NCI-H1092 treated with DMSO at 0.1 percent for 48 hours (cell line): ENCODE measurements around the gene ITPRID1.
"Not testable (repeated sequence)": the region's sequence is repeated elsewhere in the genome, so short reads cannot be mapped to it uniquely, and the experiment has no call there.

ENCODE experiments used
- DNase-seq: peaks from one replicate; lab custom pipeline; 2025; lab: John Stamatoyannopoulos, UW

ITPRID1 gene

DNA sequence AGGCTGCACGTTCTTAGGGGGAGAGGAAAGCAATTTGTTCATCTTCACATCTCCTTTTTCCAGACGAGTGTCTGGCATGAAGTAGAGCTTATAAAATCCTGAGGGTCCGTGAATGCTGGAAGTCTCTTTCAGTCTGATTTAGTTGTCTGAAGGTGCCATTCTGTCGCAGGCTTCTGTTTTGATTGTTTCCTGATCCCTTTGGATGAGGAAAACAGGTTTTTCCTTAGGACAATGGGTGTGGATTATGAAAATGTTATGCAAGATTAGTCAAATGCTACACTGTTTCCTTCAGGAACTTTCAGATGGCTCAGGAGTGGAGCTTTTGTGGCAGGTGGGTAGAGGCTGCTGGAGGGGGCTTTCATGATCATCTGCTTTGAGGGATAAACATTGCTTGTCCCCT, at the start of gene ITPRID1:
ITPRID1 (plus strand) TSS at position 301 of the 400 bp plus-strand sequence. CDS start 38,935 bp downstream, outside the sequence.
- no peak for DNase-seq

DNA sequence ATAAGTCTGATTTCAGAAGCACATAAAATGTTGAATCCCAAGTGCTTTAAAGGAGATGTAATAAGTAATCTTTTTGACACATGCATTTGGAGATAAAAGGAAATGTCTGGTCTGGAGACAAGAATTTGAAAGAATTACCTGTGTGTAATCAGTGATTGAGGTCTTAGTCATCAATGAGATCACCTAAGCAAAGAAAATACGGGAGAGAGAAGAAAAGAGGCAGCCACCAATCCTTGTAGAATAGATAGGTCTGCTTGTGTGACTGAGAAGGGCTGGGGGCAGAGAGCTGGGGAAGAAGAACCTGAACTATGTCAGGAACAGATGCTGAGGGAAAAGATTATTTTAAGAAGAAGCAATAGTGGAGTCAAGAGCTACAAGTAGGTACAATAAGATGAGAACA, 49.3 kb upstream of the ITPRID1 start:
- no peak for DNase-seq

DNA sequence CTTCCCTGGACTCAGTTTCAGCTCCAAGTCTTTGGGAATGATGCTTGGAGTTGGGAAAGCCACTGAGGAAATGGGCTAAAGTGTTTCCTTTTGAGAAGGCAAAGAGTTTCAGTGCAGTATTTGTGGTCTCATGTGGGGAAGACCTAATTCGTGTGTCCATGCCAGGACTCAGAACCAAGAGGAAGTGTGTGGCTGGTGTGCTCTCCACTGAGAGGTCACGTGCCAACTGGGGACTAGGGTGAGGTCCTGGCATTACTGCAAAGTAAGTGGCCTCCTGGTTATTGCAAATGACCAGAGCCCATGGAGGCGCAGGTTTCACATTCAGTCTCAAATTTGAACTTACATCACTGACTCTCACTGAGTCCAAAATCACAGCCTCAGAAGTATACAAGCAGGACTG, 48.6 kb upstream of the ITPRID1 start:
- DNase-seq: no peak

DNA sequence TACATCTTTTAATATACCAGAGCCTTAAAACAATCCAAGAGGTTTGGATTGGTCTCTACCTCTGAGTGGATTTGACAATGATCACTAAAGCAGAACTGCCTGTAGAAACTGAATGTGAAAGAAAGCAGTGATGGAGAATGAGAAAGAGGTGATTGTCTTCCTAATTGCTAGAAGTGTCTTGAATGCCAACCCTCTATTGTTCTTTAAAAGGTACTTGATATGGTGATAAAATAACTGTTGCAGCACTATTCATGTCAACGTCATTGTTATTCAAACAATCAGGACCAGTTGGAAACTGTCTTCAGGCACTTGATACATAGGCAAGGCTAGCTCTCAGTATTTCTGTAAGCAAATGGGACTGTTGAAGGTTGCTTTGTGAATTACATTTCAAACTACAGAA, 47.9 kb upstream of the ITPRID1 start:
- DNase-seq: no peak

DNA sequence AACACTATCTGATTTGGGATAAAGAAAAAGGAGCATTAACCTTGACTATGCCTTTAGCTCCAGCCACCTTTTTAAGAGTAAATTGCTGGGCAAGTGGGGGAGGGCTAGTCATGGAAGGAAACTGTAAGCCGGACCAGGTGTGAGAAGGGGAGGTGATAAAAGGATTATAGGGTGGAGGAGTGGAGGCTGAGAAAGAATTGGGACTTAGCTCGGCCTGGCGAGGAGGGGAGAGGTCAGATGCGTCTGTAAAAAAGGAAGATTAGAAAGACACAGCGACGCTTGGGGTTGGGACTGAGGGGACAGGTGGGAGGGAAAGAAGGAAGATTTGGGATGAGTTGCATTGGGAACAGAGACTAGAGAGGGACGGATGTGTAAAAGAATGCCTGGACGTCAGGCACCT, 43.0 kb upstream of the ITPRID1 start:
- DNase-seq: not testable (repeated sequence)

DNA sequence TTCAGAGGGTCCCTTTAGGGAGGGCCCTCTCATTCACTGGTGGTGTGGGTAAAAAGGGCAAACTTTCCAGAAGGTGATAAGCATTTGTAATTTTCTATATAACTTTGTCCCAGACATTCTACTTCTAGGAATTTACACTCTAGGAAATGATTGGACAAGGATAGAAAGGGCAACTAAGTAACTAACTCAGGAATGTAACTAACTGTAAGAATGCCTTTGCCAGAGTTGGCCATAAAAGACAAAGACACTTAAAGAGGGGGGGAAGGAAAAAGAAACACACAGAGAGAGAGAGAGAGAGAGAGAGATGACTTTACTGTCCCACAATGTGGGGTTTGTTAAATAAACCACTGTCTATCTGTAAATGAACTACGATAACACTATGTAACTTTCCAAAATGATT, 38.5 kb upstream of the ITPRID1 start:
- DNase-seq: no peak

DNA sequence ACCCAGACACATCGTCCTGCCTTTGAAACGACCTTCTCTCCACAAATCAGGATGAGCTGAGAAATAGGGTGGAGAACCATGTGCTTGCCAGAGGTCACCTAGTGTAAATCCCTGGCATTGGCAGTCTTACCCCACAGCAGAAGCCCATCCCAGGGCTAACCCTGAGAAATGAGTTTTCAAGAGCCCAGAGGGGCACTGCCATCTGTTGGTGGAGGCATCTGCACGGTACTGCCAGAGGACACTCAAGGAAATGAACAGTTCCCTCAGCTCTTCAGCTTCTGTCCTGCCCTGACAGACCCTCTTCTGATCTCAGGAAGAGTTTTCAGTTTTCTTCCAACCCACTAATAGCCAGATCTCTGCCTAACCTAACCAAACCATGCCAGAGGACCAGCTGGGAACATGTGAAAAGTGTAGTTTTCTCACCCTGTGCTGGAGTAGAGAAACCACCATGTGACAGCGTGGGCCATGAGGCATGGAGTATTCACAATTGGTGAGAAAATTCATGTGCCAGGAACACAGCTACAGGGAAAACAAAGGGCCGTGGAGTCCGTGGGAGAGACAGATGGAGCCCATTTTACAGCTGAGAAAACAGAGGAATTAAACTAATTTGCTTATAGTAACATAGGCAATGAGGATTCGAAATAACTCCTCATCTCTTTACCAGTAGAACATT, 37.7 kb upstream of the ITPRID1 start:
- DNase-seq: no peak

DNA sequence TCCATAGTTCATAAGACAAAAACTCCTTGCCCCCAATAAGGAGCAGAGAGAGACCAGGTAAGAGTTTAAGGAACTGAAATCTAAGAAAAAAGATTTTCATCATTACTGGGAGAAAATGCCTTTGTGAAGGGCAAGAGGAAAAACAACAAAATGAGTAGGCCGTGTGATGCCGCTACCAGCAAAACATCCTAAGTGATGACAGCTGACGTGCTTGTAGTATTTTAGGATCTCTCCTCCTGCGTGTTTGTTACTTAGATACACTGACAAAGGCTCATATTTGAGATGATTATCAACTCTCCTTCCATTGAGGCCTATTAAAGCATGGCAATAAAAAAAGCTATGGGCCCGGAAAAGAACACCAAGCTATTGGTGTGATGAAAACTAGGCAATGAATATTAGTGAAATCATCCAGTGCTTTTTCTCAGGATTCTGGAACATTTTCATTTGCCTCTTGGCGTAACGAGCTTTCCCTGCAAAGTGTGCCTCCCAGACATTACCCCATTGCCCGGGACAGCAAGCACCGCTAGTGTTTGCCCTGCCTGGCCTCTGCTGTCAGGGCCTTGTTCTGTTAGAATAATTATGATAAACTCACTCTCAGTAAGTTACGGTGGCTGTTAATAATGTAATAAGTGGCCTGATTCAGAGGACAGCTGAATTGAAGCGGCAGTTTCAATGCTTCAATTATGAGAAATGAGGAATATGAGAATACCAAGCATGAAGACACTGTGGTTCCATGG, 36.8 kb upstream of the ITPRID1 start:
- DNase-seq: no peak

DNA sequence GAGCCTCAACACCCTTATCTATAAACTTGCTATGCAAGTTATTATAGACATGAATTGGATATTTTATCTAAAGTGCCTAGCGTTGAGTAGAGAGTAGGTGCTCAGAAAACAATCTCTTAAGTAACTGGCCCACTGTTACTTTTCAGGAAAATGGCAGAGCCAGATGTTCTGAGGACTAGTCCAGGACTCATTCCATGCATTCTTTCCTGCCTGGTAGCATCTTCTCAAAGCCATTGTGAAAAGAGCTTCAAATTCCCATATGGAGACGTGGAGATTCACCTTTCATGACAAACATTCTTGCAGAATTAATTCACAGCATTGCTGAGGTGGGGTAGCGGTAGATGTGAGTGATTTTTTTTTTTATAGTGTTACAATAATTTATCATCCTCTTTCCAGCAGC, 35.9 kb upstream of the ITPRID1 start:
- no peak for DNase-seq

DNA sequence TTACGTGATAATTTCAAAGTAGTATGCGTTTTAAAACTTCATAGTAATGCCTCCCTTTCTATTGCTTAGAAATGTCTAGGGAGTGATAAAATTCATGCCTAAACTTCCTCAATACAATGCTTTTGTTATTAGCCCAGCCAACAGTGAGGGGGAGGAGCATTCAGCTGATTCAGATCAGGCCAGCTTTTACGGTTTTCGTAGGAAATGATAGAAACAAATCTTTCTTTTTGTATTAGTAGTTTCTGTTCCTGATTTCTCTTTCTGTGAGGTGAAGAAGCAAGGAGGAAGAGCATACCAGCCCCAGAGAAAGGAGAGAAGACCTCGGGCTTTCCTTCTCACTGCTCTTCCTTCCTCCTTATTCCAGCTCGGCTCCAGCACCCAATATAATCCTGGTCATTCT, 35.2 kb upstream of the ITPRID1 start:
- no peak for DNase-seq

DNA sequence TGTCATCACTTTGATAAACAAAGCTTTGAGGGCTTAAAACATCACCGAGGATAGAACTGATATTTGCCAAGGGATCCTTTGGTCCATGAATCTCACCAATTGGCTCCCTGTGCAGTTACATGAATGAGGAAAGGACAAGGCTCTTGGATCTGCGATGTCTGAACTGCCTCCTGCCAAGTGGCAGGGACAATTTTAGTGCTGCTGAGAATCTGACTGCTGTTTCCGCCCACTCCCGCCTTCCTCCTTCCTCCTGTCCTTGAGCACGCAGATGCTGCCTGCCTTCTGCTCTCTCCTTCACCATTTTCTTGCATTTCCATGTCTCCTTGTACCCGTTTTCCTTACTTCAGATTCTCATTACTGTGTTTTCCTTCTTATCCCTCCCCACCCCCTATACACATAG, 26.8 kb upstream of the ITPRID1 start:
- no peak for DNase-seq

DNA sequence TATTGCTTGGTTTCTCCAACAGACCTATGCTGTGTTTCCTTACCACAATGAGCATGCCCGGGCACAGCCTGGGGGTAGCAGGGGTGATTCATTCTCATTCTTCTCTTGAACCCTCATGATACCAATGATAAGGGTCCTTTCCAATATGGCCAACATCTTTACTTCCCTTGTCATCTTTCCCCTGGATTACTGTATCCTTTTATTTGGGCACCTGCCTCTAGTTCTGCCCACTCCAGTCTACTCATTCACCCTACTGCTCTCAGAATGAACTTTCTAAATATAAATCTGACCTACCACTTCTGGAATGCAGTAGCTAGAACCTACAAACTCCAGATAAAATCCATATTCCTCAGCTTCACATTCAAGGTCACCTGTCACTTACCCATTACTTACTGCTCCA, 26.4 kb upstream of the ITPRID1 start:
- DNase-seq: no peak

DNA sequence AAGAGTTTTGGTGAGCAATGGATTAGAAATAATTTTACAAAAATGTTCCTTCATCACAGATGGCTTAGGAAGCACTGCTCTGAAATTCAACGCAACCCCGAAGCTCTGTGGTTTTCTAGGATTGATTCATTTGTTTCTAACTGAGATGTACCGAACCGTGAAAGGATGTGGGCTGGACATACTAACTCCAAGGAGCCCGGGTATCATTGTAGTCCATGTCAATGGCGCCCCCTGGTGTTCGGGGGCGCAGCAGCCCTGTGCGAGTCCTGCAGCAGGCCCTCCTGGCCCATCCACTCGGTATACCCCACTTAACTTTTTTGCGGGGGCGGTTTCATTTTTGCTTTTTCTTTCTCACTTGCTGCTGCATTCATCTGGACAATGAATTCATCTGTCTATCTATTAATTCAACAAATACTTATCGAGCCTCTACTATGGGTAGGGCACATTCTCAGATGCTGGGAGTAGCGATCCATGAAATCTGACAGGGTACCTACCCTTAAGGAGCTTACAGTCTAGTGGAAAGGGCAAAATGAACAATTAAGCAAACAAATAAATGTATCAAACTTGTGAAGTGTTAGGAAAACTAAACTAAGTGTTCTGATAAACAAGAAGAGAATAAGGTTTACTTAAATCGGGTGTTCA, 25.2 kb upstream of the ITPRID1 start:
- DNase-seq: no peak

DNA sequence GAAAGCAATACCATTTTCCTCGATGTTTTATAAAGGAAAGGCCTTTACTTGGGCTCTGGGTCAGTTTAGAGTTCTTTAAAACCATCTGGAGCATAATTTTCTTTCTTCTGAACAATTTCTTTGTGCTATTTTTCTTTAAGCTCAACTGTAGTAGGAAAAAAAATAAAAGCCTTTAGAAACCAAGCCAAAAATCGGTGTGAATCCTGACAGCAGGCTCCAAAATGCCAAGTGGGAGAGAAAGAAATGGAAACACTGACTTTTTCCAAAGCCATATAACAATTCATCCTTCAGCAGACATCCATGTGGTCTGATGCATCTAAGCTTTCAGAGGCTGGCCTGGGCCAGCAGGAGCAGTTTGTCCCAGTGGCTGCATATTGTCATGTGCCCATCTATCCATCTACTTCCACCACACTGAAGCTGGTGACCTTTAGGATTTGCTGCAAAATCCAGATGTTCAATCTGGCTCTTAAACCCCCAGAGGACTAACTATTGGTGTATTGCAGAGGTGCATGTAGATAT, 23.0 kb upstream of the ITPRID1 start:
- DNase-seq: no peak

DNA sequence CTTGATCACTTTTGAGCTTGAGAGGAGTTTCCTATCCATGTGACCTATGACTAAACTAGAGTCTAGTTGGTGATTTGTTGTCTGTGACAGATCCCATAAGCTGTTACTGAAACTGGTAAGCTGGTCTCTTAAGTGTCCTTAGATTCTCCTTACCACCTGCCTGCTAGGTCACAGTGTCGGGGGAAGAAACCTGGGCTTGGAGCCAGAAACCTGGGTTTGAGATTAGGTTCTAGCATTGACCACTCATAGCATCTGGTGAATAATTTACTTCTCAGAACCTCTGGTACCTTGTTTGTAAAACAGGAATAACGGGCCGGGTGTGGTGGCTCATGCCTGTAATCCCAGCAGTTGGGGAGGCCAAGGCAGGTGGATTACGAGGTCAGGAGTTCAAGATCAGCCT, 21.8 kb upstream of the ITPRID1 start:
- DNase-seq: no peak

DNA sequence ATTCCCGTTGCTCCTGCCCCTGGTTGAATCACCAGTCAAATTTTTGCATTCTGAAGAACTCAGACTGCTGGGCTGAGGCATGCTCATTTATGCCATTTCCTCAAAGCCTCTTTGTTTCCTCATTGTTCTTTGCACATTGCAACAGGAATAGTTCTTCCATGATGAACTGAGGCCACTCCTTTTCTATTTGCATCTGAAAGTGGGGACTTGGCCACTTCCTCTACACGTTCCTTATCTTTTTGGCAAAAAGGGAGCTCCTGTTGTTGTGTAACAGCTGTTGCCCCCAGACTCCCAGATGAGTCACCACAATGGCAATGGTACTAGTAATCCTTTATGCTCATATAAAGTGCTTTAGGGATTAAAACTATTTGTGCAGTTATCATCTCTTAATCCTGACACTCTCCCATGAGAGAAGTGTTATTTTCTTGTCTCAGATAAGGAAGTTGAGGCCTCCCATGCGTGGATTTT, 20.1 kb upstream of the ITPRID1 start:
- DNase-seq: no peak

DNA sequence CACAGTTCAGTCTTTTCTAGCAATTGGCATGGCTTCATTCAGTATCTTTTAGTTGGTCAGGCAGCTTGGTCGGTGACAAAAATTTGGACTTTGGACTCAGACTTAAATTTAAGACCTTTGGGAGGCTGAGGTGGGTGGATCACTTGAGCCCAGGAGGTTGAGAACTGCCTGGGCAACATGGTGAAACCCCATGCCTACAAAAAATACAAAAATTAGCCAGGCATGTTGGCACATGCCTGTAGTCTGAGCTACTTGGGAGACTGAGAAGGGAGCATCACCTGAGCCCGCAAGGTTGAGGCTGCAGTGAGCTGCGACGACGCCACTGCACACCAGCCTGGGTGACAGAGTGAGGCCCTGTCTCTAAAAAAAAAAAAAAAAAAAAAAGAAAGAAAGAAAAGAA, 19.5 kb upstream of the ITPRID1 start:
- DNase-seq: no peak

DNA sequence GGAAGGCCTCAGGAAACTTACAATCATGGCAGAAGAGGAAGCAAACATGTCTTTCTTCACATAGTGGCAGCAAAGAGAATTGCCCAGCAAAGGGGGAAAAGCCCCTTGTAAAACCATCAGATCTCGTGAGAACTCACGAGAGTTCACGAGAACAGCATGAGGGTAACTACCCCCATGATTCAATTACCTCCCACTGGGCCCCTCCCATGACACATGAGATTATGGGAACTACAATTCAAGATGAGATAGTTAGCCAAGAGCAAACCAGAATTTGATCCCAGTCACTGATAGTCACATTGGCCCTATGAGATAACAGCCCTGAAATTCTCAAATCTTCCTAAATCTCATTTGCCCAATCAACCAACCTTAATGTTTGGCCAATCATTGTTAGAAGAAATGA, 18.2 kb upstream of the ITPRID1 start:
- no peak for DNase-seq

DNA sequence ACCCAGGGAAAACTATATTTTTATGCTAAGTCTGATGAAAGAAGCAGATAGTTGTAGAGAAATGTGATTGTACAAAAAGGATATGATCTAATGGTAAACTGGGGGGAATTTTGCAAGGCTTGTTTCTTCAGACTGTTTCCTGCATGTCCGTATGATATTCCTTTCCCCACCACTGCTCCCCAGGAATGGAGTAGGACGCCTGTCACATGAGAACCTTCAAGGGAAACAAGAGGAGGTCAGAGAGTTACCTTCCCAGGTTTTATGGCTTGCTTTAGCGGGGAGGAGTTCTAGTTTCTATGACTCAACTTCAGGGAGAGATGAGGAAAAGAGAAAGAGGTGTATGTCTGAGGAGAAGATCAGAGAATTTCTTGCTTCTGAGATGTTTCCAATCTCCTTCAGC, 16.4 kb upstream of the ITPRID1 start:
- DNase-seq: no peak

DNA sequence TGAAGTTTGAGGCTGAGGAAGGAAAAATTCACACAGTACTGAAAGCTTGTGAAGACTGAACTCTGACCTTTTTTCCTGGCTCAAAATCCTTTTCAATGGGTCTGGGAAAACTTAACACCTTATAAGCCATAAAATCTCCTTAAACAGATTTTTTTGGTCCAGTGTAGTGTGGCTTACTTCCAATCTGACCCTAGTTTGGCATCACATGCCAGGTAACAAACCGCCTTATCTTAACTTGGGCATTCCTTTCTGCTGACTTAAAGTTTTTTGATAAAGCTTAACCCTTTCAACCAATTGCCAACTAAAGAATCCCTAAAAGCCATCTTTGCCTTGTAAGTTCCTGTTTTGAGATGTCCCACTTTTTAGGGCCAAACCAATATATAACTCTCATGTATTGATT, 13.2 kb upstream of the ITPRID1 start:
- no peak for DNase-seq

DNA sequence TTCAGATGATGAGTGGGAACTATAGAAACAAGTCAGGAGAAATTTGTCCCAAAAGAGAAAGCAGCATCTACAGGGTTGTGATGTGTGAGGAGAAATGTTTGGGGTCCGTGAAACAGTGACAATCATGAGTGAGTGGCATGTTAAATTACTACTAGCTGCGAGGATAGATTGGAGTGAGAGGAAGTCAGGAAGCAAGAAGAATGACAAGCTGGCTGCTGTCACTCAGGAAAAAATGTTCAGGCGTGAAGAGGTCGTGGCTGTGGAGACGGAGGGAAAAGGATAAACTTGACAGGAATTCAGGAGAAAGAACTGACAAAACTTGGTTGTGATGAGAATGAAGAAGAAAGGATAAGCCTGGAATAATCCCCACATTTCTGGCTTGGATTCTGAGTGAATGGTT, 5.1 kb upstream of the ITPRID1 start:
- no peak for DNase-seq

DNA sequence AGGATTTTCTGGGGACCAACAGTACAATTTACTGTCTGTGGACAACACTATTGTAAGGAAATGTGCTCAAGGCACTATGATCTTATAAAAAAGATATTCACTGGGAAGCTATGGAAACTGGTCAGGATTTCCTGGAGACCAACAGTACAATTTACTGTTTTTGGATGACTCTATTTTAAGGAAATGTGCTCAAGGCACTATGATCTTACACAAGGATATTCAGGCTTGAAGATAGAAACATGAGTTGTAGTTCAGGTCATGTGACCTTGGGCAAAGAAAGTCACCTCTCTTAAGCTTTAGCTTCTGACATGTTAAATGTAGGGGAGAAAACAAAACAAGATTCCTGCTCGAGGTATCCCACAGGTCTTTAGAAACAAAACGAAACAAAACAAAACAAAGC, 1.7 kb upstream of the ITPRID1 start:
- no peak for DNase-seq
